HG03159 (cell line): ENCODE data around the gene COL13A1.

ENCODE experiments used
- ATAC-seq: cut with Tn5 transposase; IDR thresholded peaks from one replicate; pipeline ENCODE4 v1.9.1; 2021; ENCODE audit warnings: mild to moderate bottlenecking, moderate library complexity; ENCODE audit not compliant: unreplicated experiment

COL13A1 gene

DNA sequence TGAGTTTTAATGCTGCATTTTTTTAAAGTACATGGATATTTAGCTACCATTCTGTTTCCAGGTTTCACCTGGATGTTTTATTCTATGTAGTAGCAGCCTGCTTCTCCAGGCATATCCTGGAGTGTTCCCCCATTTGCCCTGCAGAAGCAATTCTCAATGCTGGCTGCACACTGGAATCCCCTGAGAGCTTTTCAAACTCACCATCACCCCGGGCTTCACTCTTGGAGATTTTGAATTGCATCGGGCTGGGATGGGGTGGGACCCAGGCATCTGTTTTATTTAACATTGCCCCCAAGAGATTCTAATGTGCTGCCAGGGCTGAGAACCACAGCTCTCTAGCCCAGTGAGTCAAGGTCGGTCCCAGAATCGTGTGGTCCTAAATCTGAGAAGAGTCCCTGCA, 137.8 kb downstream of the COL13A1 start:
- ATAC-seq, result no peak

GRCh38 chr10:69941730-69942129, 140.0 kb downstream of the COL13A1 start:
- no peak for ATAC-seq

DNA sequence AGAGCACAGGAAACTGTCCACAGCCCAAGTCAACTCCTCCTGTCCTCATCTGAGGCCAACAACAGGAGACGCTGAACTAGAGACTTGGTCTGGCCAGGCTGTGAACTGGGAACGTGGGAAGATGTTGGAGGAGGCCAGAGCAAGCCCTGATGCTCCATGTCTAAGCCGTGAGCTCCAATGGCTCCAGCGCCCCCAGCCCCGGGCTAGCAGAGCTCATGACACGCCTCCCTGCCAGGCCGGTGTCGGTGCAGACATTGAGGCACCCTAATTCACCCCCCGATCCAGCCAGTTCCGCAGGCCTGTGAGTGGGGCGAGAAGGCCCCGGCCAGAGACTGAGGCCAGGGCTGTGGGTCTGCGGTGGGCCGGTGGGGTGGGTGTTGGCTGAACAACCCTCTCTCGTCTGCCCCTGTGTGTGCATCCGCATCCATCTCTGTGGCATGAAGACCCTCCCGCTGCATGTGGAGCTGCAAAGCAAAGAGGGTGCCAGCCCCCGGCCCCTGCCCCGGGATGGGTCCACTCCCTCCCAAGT, 141.7 kb downstream of the COL13A1 start:
- ATAC-seq, result no peak

GRCh38 chr10:69944761-69945160, 143.1 kb downstream of the COL13A1 start:
- ATAC-seq, result no peak

GRCh38 chr10:69948261-69948660, 146.6 kb downstream of the COL13A1 start:
- ATAC-seq, result no peak

DNA sequence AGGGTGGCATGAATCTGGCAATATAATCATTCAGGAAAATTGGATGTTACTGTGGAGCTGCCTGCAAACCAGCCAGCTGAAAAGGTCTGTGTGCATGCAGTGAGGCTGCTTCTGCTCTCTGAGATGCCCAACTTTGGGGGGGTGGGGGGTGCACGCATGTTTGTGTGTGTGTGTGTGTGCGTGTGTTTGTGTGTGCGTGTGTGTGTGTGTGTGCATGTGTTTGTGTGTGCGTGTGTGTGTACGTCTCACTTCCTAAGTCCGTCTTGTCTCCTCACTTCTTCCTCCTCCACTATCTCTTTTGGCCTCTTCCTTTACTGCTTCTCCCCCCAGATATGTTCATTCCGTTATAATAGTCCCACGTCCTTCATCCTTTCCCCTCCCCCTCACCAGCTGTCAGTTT, 148.1 kb downstream of the COL13A1 start:
- no peak for ATAC-seq

GRCh38 chr10:69951658-69952057, 150.0 kb downstream of the COL13A1 start:
- ATAC-seq, result no peak

GRCh38 chr10:69952069-69952800, 150.5 kb downstream of the COL13A1 start:
- no peak for ATAC-seq

DNA sequence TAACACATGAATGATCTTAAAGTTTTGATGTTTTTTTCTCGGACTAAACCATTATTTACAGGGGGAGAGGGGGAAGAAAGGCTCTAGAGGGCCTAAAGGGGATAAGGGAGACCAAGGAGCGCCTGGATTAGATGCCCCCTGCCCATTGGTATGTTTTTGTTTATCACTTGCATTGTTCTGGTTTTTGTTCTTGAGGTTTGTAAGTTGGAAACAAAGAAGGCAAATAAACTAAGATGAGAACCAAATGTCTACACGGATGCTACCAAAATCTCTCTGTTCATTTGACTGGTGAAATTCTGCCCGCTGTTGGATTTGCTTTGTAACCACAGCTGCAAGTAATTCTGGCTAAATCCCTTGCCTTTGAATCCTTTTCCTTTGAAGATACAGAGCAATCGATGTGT, 151.1 kb downstream of the COL13A1 start:
- no peak for ATAC-seq

- ATAC-seq, result no peak
Observed at GRCh38 chr10:69953851-69954250, 152.1 kb downstream of the COL13A1 start.

- ATAC-seq, result no peak
Observed at GRCh38 chr10:69955211-69955805, 153.6 kb downstream of the COL13A1 start.

DNA sequence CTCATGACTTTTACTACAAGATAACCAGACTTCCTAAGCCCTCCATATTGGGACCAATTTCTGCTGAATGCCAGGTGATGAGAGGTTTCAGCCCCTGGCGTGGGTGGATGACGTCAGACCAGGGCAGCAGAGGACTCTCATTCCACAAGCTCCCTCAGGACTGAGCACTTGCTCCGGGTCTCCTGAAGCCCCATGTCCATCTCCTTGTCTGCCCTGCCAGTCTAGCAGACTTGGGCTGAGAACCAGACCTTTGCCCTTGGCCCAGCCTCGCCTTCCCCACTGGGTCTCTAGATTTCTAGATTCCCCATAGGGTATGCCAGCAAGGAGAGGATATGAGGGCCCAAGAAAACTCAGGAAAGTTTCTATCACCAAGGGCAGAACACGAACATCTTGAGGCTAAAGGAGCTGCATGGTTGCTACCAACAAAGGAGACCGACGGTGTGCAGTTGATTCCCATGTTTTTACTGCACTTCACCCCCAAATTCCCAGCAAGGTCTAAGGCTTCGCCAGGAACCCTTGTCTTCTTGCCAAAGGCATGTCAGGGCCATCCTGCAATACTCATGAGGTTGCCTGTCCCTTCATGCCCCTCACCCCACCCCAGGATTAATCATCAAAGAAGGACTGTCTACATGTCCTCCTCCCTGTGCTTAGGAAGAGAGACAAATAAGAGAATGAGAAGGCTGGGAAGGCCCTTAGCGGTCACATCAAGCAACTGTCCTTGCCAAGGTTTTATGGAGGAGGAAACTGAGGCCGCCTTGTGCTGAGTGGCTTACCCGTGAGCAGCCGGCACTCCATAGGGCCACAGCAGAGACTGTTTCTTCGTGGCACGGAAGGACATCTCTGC, 154.4 kb downstream of the COL13A1 start:
- ATAC-seq, result no peak

DNA sequence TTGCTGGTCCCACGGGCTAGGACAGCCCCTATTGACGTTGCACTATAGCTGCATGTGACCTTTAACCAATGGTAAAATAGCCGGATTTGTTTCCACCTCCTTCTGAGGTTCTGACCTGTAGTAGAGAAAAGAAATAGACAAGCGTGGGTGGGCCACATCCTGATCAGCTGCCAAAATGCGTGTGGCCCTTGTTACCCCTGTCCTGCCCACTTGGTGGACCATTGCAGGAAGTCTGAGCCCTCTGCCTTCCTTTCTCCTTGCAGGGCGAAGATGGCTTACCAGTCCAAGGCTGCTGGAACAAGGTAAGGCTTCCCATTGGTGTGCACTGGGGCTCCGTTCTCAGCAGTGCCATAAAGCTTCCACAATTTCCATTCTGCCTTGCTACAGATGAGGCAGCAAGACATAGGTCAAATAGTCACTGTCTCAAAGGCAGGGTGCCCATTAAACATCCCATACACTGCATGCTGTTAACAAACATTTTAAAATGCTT, 155.1 kb downstream of the COL13A1 start:
- ATAC-seq, result no peak

DNA sequence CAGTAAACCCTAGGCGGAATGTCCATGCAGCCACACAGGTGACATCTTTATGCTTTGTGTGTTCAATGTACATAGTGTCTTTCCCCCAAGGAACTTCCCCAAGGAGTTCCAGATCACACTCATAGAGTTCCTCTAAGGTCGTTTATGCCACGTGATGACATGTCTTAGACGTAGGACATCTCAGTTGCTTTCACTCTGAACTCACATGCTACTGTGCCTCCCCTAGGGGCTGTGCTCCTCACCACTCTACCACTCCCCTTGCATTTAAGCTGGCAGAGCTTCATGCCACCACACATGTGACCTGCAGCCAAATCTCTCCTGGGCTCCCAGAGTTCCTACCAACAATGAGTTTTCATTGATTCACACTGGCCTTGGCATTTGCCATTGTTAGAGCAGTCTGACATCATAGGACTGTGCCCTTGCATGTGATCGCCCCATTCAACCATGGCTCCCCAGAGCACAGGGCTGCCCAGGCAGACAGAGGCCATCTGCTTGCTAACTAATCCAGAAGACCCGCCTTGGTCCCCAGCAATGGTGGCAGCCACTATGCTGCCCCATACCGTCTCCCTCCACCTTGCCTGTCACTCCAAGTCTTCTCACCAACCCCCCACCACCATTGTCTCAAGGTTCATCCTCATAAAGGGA, 155.7 kb downstream of the COL13A1 start:
- no peak for ATAC-seq

DNA sequence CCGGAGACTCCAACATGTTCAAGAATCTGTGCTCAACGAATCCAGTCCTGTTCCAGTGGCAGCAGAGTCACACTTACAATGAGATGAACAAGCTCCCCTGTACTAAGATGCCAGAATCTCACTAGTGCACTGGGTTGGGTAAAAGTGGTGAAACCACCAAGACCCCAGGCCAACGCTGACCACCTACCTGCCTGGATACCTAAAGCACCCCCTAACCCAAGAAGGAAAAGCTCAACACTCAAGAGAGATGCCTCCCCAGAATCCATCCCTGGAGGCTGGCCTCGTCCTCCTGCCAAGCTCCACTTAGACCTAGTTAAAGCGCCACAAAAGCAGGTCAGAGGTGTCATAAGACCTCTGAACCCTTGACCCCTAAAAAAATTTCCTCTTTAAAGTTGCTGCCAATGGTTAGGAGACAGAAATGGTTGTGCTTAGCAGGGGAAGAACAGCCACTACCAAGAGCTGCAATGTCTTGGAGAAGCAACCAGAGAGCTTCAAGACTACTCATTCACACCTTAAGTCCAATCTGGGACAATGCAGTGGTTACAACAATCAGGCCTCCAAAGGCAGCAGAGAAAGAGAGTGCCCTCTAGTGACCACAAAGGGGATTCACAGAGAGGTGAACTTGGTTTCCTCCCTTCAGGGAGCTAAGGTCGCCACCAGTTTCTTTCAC, 156.3 kb downstream of the COL13A1 start:
- ATAC-seq, result no peak

- no peak for ATAC-seq
Observed at GRCh38 chr10:69958556-69958902, 156.8 kb downstream of the COL13A1 start.

DNA sequence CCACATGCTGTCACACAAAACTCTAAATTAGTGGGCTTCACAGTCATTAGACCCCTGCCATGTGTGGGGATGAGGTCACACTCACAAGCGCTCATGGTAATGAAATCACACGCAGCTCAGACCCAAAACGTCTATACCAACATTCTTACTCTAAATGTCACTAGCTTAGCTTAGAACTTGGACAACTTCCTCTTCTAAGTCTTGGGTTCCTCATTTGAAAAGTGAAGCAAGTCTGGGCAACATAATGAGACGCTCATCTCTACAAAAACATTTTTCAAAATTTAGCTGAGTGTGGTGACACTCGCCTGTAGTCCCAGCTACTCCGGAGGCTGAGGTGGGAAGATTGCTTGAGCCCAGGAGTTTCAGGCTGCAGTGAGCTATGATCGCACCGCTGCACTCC, 158.2 kb downstream of the COL13A1 start:
- ATAC-seq, result no peak

DNA sequence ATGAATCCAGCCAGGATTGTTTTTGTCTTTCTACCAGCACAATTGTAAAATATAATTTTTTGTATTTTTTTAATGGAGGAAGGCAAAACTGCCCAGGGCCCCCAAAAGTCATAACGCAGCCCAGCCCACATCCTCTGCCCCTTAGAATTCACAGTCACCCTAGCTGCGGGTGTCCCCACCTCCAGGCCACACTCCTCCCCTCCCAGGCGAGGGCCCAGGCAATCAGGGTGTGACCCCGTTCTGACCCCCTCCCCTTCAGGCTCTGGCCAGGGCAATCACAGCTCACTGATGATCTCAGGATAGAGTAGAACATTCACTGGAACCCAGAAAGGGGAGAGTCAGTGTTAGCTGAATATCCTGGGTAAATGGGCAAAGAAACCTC, 158.9 kb downstream of the COL13A1 start:
- no peak for ATAC-seq

- no peak for ATAC-seq
Observed at GRCh38 chr10:69960988-69961880, 159.5 kb downstream of the COL13A1 start.
